Tibial artery (tissue), 4 donors: ENCODE data around the gene CLEC9A.

Experiments used
- DNase-seq, 2 donors: peaks; one replicate each; pipeline ENCODE4 v3.0.0-alpha.2; 2019
- H3K27ac ChIP-seq, 2 donors: fragments of 200-600 bp; sonication (generic) in 1 of 2; 1 replicate in 1 of 2; 2 replicates in 1 of 2; pipeline ENCODE4 v1.5.1; 2018 to 2019; ENCODE audit warnings: mild to moderate bottlenecking in 1 of 2
- H3K27me3 ChIP-seq, 2 donors: fragments of 200-600 bp; sonication (generic) in 1 of 2; one replicate each; pipeline versions ENCODE4 v1.5.1 to v1.6.0; 2016 to 2019
- H3K36me3 ChIP-seq, 3 donors: fragments of 200-600 bp; sonication (generic) in 2 of 3; one replicate each; pipeline ENCODE4 v1.5.1; 2016 to 2019; ENCODE audit warnings: mild to moderate bottlenecking in 2 of 3
- H3K4me1 ChIP-seq, 4 donors: fragments of 200-600 bp; sonication (generic) in 2 of 4; 1 replicate in 3 of 4; 2 replicates in 1 of 4; pipeline ENCODE4 v1.5.1; 2016 to 2019
- H3K4me3 ChIP-seq, 2 donors: fragments of 200-600 bp; sonication (generic) in 1 of 2; 1 replicate in 1 of 2; 2 replicates in 1 of 2; pipeline ENCODE4 v1.5.1; 2018 to 2019; ENCODE audit warnings: mild to moderate bottlenecking in 2 of 2
- H3K9me3 ChIP-seq, 3 donors: fragments of 200-600 bp; sonication (generic) in 1 of 3; one replicate each; pipeline ENCODE4 v1.5.1; 2016 to 2019
- intact Hi-C: fragments of 100-400 bp; cut with DNase I; formaldehyde crosslinking; loops from one replicate; pipeline ENCODE4 v1.15.0; 2023; ENCODE audit warnings: low total_unique reads
- TF ChIP-seq, protein P1 (sequence below), 2 experiments: fragments of 200-600 bp in 1 of 2; fragments of 450-650 bp in 1 of 2; IDR thresholded peaks; one replicate each; pipeline ENCODE4 v1.5.1; 2017 to 2019; ENCODE audit warnings: antibody characterized with exemption in 2 of 2, mild to moderate bottlenecking in 1 of 2, moderate library complexity in 1 of 2

CLEC9A gene

DNA sequence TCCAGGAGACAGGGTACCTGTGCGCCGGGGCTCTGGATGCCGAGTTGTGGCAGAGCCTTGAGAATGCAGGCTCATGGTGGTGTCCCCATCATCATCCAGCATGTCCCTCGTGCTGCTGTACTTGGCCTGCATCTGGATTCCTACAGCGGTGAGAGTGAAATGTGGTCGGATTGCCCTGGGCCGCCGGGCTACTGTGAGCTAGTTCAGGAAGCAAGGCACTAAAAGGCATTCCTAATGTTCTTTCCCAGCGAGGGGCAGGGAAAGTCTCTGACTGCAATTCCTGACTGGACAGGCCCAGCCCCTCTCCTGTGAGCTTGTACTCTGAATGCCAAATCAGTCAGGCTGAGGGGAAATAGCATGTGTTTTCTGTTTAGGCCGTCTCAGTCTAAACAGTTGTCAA lies 68.3 kb downstream of the CLEC9A start, which contains the start of gene CLEC1A:
CLEC1A (minus strand) TSS at position 195 of the 400 bp plus-strand sequence; CDS start at position 132, 63 bp downstream.
- peaks cover 0 to 15% (median 6%) of the 10 kb centered on the region in 4 donors for H3K4me1 ChIP-seq
- TF ChIP-seq, protein P1, sequence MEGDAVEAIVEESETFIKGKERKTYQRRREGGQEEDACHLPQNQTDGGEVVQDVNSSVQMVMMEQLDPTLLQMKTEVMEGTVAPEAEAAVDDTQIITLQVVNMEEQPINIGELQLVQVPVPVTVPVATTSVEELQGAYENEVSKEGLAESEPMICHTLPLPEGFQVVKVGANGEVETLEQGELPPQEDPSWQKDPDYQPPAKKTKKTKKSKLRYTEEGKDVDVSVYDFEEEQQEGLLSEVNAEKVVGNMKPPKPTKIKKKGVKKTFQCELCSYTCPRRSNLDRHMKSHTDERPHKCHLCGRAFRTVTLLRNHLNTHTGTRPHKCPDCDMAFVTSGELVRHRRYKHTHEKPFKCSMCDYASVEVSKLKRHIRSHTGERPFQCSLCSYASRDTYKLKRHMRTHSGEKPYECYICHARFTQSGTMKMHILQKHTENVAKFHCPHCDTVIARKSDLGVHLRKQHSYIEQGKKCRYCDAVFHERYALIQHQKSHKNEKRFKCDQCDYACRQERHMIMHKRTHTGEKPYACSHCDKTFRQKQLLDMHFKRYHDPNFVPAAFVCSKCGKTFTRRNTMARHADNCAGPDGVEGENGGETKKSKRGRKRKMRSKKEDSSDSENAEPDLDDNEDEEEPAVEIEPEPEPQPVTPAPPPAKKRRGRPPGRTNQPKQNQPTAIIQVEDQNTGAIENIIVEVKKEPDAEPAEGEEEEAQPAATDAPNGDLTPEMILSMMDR (IDR thresholded peaks at IDR 0.05): no peak
- H3K27me3 ChIP-seq: no peaks in the 10 kb centered on the region
- peak in 1 of 2 donors; percentile 24 for DNase-seq
- no peaks in the 10 kb centered on the region for H3K36me3 ChIP-seq
- no peaks in the 10 kb centered on the region for H3K9me3 ChIP-seq
- H3K27ac ChIP-seq: no peak within 1 kb of the TSS
- intact Hi-C loops: no loop called here
- H3K4me3 ChIP-seq: peak within 1 kb of the TSS in 1 of 2 donors; percentile 9

GRCh38 chr12:10101042-10101579 lies 70.6 kb downstream of the CLEC9A start:
- intact Hi-C loops: no loop called here
- peak in 1 of 2 donors; percentile 34 for DNase-seq
- H3K9me3 ChIP-seq: no peaks in the 10 kb centered on the region
- H3K27me3 ChIP-seq: no peaks in the 10 kb centered on the region
- H3K36me3 ChIP-seq: no peaks in the 10 kb centered on the region
- no peak overlapping the region for H3K4me3 ChIP-seq
- TF ChIP-seq, protein P1 (IDR thresholded peaks at IDR 0.05): no peak
- H3K4me1 ChIP-seq: peaks cover 0 to 15% (median 6%) of the 10 kb centered on the region in 4 donors
- no peak overlapping the region for H3K27ac ChIP-seq

DNA sequence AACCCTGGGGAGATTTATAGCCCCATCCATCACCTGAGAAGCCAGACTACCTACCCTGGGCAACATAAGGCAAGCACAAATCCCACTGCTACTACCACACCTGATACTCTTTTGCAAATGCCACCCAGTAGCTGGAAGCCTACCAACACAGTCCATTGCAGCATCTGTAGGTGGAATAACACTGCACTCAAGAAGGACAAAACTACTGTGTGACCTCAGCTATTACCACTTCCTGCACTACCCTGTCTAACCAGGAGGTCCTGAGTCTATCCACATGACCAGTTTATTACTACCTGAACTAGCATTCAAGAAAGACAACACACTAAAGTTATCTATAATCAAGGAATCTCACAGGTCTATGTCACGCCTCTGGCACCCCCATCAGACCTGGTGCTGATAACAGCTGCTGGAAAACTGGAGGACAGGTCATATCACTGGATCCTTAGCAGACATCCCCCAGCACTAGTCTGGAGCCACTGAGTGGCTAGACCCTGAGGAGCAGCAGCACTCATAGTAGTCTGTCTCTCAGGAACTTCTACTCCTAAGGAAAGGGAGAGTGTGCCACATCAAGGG lies 71.3 kb downstream of the CLEC9A start:
- Histone ChIP-seq H3K36me3 (no peaks in the 10 kb centered on the region), H3K27me3 (no peaks in the 10 kb centered on the region), H3K27ac (no peak overlapping the region), H3K4me3 (no peak overlapping the region), H3K4me1 (peaks cover 0 to 15% (median 6%) of the 10 kb centered on the region in 4 donors), H3K9me3 (no peaks in the 10 kb centered on the region)
- no peak for DNase-seq
- intact Hi-C loops: no loop called here
- TF ChIP-seq, protein P1 (IDR thresholded peaks at IDR 0.05): no peak

DNA sequence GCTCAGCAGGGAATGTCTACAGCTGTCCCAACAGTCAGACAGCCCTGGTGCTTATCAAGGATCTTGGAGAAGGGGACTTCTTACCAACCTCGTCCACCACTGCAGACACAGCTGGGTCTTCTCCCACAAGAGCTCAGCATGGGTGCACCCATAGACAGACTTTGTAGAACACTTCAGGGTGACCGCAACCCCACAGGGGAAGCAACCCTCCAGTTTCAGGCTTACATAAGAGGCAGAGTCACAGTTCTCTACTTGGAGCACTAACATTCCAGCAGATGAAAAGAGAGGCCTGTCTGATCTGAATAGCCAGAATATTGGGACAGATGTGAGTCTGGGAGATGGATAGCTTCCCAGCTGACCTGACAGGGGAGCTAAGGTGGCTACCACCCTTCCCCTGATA lies 71.8 kb downstream of the CLEC9A start:
- peak in 1 of 2 donors; percentile 21 for DNase-seq
- Histone ChIP-seq H3K9me3 (no peaks in the 10 kb centered on the region), H3K36me3 (no peaks in the 10 kb centered on the region), H3K4me1 (peaks cover 0 to 15% (median 6%) of the 10 kb centered on the region in 4 donors), H3K27me3 (no peaks in the 10 kb centered on the region), H3K27ac (no peak overlapping the region), H3K4me3 (no peak overlapping the region)
- intact Hi-C loops: no loop called here
- TF ChIP-seq, protein P1 (IDR thresholded peaks at IDR 0.05): no peak

DNA sequence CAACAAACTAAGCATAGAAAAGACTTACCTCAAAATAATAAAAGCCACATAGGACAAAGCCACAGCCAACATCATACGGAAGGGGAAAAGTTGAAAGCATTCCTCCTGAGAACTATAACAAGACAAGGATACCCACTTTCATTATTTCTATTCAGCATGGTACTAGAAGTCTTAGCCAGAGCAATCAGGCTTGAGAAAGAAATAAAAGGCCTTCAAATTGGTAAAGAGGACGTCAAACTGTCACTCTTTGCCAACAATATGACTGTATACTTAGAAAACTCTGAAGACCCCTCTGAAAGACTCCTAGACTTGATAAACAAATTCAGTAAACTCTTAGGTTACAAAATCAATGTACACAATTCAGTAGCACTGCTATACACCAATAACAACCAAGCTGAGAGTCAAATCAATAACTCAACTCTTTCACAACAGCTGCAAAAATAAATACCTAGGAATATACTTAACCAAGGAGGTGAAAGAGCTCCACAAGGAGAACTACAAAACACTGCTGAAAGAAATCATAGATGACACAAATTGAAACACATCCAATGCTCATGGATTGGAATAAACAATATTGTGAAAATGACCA lies 79.9 kb downstream of the CLEC9A start:
- no peak overlapping the region for H3K4me3 ChIP-seq
- no peaks in the 10 kb centered on the region for H3K36me3 ChIP-seq
- no peaks in the 10 kb centered on the region for H3K27me3 ChIP-seq
- H3K27ac ChIP-seq: no peak overlapping the region
- intact Hi-C loops: no loop called here
- no peaks in the 10 kb centered on the region for H3K9me3 ChIP-seq
- DNase-seq: no peak
- TF ChIP-seq, protein P1 (IDR thresholded peaks at IDR 0.05): no peak
- no peaks in the 10 kb centered on the region for H3K4me1 ChIP-seq
